HepG2 (cell line): ENCODE measurements around the gene AFF1. TPM values are rescaled to one million over a fixed set of nuclear protein-coding genes. Genes with fewer than 3 reads are reported as not detected.

Source experiments
- ATAC-seq: fragments of 200-7000 bp; cut with Tn5 transposase; 3 replicates; pipeline ENCODE4 v1.9.1; 2020; ENCODE audit warnings: mild to moderate bottlenecking, moderate library complexity
- BruUV-seq: library from RNA; stranded (reverse); fragments of 400-500 nt; replicated peaks from 2 replicates; lab custom pipeline; 2021; lab: Mats Ljungman, UMichigan
- CTCF ChIA-PET: fragments of 300-600 bp; formaldehyde crosslinking; extraction: SDS; loops from one replicate; lab custom pipeline; 2021; ENCODE audit warnings: low total read pairs, inconsistent platforms, low intra/inter-chr PET ratio; lab: Yijun Ruan, JAX
- POLR2A ChIA-PET: fragments of 350-600 bp; sonication (Branson Sonifier 250); formaldehyde crosslinking; loops from one replicate; lab custom pipeline; 2020; ENCODE audit warnings: antibody characterized with exemption, inconsistent platforms; lab: Yijun Ruan, JAX
- DNase-seq: peaks from one replicate; pipeline ENCODE4 v3.0.0-alpha.2; 2015; ENCODE audit warnings: low spot score
- FAIRE-seq: peaks from 3 replicates; lab custom pipeline; 2011; peaks lifted over from hg19 to GRCh38; lab: Jason Lieb, UNC
- H2AFZ ChIP-seq: one replicate; pipeline ENCODE4 v1.6.1; 2011; ENCODE audit warnings: low read length, inconsistent platforms
- H3K27ac ChIP-seq: fragments of 300-600 bp; 3 replicates; pipeline ENCODE4 v1.8.0; 2011; ENCODE audit warnings: mixed run types, mild to moderate bottlenecking, mixed read lengths, low read length, inconsistent platforms; ENCODE audit not compliant: insufficient read depth; ENCODE audit errors: extremely low read length
- H3K27me3 ChIP-seq, 2 experiments: fragments of 200-600 bp in 1 of 2; 2 replicates in 1 of 2; 3 replicates in 1 of 2; pipeline versions ENCODE4 v1.6.0 to v1.8.0; 2011; ENCODE audit warnings: low read length in 2 of 2, mild to moderate bottlenecking in 2 of 2, moderate library complexity in 2 of 2, inconsistent platforms in 1 of 2; ENCODE audit not compliant: insufficient read depth in 2 of 2, control insufficient read depth in 1 of 2
- H3K36me3 ChIP-seq, 2 experiments: fragments of 200-600 bp in 1 of 2; replicated peaks in 1 of 2; 2 replicates in 1 of 2; 3 replicates in 1 of 2; pipeline versions ENCODE4 v1.5.1 to v1.8.0; 2011; ENCODE audit warnings: low read length in 2 of 2, inconsistent platforms in 1 of 2; ENCODE audit not compliant: insufficient read depth in 2 of 2, control insufficient read depth in 1 of 2
- H3K4me1 ChIP-seq: 2 replicates; pipeline ENCODE4 v1.5.1; 2012; ENCODE audit warnings: low read length, inconsistent platforms; ENCODE audit not compliant: insufficient read depth
- H3K4me2 ChIP-seq: 2 replicates; pipeline ENCODE4 v1.6.0; 2011; ENCODE audit warnings: low read depth, low read length, inconsistent platforms
- H3K4me3 ChIP-seq, 3 experiments: fragments of 200-600 bp in 1 of 3; sonication (generic), shearing (Covaris generic) in 1 of 3; replicated peaks in 1 of 3; 2 replicates each; pipeline ENCODE4 v1.5.1; 2011 to 2016; ENCODE audit warnings: low read length in 3 of 3, inconsistent platforms in 2 of 3, low read depth in 2 of 3, mild to moderate bottlenecking in 2 of 3, control low read depth in 1 of 3, mixed read lengths in 1 of 3; ENCODE audit not compliant: insufficient read depth in 1 of 3
- H3K79me2 ChIP-seq: one replicate; pipeline ENCODE4 v1.6.1; 2011; ENCODE audit warnings: low read length, inconsistent platforms; ENCODE audit not compliant: insufficient read depth
- H3K9ac ChIP-seq: 2 replicates; pipeline ENCODE4 v1.6.0; 2011; ENCODE audit warnings: mild to moderate bottlenecking, low read depth, low read length, inconsistent platforms; ENCODE audit not compliant: insufficient read depth
- H3K9me3 ChIP-seq: 2 replicates; pipeline ENCODE4 v1.5.1; 2012; ENCODE audit warnings: mild to moderate bottlenecking, low read length
- H4K20me1 ChIP-seq: 2 replicates; pipeline ENCODE4 v1.6.0; 2011; ENCODE audit warnings: inconsistent platforms, mild to moderate bottlenecking, low read length, moderate library complexity; ENCODE audit not compliant: insufficient read depth
- DMAP1 ChIP-seq: IDR thresholded peaks from 2 replicates; pipeline ENCODE4 v1.6.1; 2016
- HES4 ChIP-seq: sonication (generic); formaldehyde crosslinking; IDR thresholded peaks from 2 replicates; pipeline ENCODE4 v1.9.0; 2021; ENCODE audit warnings: mild to moderate bottlenecking, missing genetic modification reagents, borderline replicate concordance
- HNF4A ChIP-seq: sonication (generic); formaldehyde crosslinking; IDR thresholded peaks from 2 replicates; pipeline ENCODE4 v1.4.0; 2020; ENCODE audit warnings: missing genetic modification reagents
- PAX8 ChIP-seq: sonication (generic); formaldehyde crosslinking; IDR thresholded peaks from 2 replicates; pipeline ENCODE4 v1.8.0; 2022; ENCODE audit warnings: mild to moderate bottlenecking, missing genetic modification reagents, borderline replicate concordance
- SMARCE1 ChIP-seq: fragments of 450-650 bp; IDR thresholded peaks from 2 replicates; pipeline ENCODE4 v1.6.1; 2017; ENCODE audit warnings: borderline replicate concordance
- TBL1XR1 ChIP-seq: fragments of 150-350 bp; IDR thresholded peaks from 2 replicates; pipeline ENCODE4 v1.6.1; 2014; ENCODE audit warnings: borderline replicate concordance, low read length; ENCODE audit not compliant: partially characterized antibody
- ZKSCAN5 ChIP-seq: sonication (generic); formaldehyde crosslinking; IDR thresholded peaks from 2 replicates; pipeline ENCODE4 v1.5.1; 2020; ENCODE audit warnings: mild to moderate bottlenecking, missing genetic modification reagents
- ZNF282 ChIP-seq: fragments of 450-650 bp; IDR thresholded peaks from 2 replicates; pipeline ENCODE4 v1.6.1; 2018; ENCODE audit not compliant: partially characterized antibody
- ZNF605 ChIP-seq: sonication (generic); formaldehyde crosslinking; IDR thresholded peaks from 2 replicates; pipeline ENCODE4 v1.8.0; 2022; ENCODE audit warnings: mild to moderate bottlenecking, missing genetic modification reagents
- ZNF615 ChIP-seq: sonication (generic); formaldehyde crosslinking; IDR thresholded peaks from 2 replicates; pipeline ENCODE4 v1.5.0; 2020; ENCODE audit warnings: mild to moderate bottlenecking, missing genetic modification reagents, borderline replicate concordance
- ZNF703 ChIP-seq: sonication (generic); formaldehyde crosslinking; IDR thresholded peaks from 2 replicates; pipeline ENCODE4 v1.5.1; 2020; ENCODE audit warnings: missing genetic modification reagents, mild to moderate bottlenecking, moderate library complexity, borderline replicate concordance
- ZNF780A ChIP-seq: sonication (generic); formaldehyde crosslinking; IDR thresholded peaks from 2 replicates; pipeline ENCODE4 v1.8.0; 2022; ENCODE audit warnings: mild to moderate bottlenecking, missing genetic modification reagents, moderate library complexity
- WGBS: methylation state at CpG from one replicate; pipeline ENCODE4 v1.1.6; 2017; ENCODE audit warnings: low lambda C conversion rate; 5-methylcytosine and 5-hydroxymethylcytosine counted together
- in situ Hi-C: cut with HindIII; loops from 2 replicates; pipeline ENCODE4 v1.10.0; 2017; ENCODE audit warnings: low pct_unique_long_range_greater_than_20kb; ENCODE audit not compliant: extremely low pct_ligation_motif_present
- intact Hi-C: fragments of 100-400 bp; cut with micrococcal nuclease; formaldehyde crosslinking; loops from one replicate; pipeline ENCODE4 v1.10.0; 2022; ENCODE audit not compliant: unreplicated experiment
- polyA plus RNA-seq, 8 experiments: library from polyadenylated mRNA; depleted of rRNA in 3 of 8; stranded (reverse) in 7 of 8; unstranded in 1 of 8; fragments of >200 nt; fragmentation: Illumina TruSeq in 4 of 8; extraction: Trizol in 4 of 8; gene quantifications; 2 replicates each; pipeline versions ENCODE4 v1.2.1 to v1.2.3, GENCODE V29; 2011 to 2016; ENCODE audit warnings: low read depth in 4 of 8, missing spikeins in 1 of 8, mixed read lengths in 1 of 8; ENCODE audit not compliant: insufficient read depth in 1 of 8
- total RNA-seq, 5 experiments: library from RNA; depleted of rRNA; stranded (reverse); fragments of >200 nt; fragmentation: Illumina TruSeq; extraction: Trizol; gene quantifications; 2 replicates each; pipeline ENCODE4 v1.2.3, GENCODE V29; 2016; ENCODE audit warnings: low read depth in 1 of 5
- TF ChIP-seq, protein P1 (sequence below): sonication (generic); formaldehyde crosslinking; IDR thresholded peaks from 2 replicates; pipeline ENCODE4 v1.8.0; 2022; ENCODE audit warnings: mild to moderate bottlenecking, missing genetic modification reagents, borderline replicate concordance
- TF ChIP-seq, protein P2 (sequence below): sonication (generic); formaldehyde crosslinking; IDR thresholded peaks from 2 replicates; pipeline ENCODE4 v1.8.0; 2022; ENCODE audit warnings: mild to moderate bottlenecking, missing genetic modification reagents; ENCODE audit not compliant: insufficient replicate concordance
- TF ChIP-seq, protein P3 (sequence below): sonication (generic); formaldehyde crosslinking; IDR thresholded peaks from 2 replicates; pipeline ENCODE4 v1.4.0; 2020; ENCODE audit warnings: missing genetic modification reagents, borderline replicate concordance

The AFF1 gene
- total and polyA plus RNA-seq, 2 of the 13 experiments (the other 11 are each of a cell fraction or from before 2014, with no cell fraction given) = 15.5 to 15.9 TPM

DNA sequence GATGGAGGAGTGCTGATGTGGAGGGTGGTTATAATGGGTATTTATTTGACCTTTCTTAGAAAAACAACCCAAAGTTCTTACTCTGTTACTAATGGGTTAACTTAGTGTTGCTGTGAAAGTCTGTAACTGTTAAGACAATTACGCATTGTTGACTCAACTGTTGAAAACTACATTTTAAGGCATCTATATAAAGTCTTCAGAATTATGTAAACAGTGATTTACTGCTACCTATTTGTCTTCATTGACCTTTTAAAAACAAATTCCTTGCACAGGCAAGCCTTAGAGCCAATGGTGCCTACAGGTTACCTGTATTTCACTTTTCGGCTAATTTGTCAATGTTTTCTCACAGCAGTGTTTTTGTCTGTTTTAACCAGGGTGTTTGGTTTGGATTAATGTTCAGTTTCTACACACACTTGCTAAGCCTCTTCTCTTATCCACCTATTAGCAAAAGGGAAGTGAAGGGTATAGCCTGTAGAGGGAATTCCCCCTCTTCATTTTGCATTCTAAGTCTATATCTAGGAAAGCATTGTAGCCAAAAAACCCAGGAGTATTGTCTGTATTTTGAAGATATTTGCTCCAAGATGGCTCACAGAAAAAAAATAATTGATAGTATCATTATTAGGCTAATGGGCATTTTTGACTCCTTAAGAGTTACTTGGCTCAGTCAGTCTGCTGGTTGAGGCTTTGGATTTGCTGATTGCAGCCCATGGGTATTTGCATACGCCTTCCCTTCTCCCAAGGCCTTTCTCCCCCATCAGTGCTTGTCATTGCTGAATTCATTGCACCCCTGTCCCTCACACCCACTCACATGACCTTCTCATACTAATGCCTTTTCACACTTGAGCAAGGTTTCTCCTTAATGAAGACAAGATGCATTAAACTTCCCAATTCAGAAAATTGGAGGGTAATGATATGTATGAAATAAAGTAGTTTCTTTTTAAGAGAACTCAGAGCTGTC is 30.5 kb downstream of the AFF1 start:
- Histone ChIP-seq H4K20me1 (no peaks in the 10 kb centered on the region), H2AFZ (no peak overlapping the region), H3K79me2 (peaks cover 53% of the 10 kb centered on the region), H3K4me2 (no peak overlapping the region), H3K36me3 (0 out of 5 replicates have a peak, but pooled peaks cover 0 to 3% of the 10 kb centered on the region in 2 experiments), H3K9me3 (no peaks in the 10 kb centered on the region), H3K9ac (no peak overlapping the region), H3K4me3 (no peak overlapping the region), H3K27me3 (no peaks in the 10 kb centered on the region), H3K4me1 (peaks cover 38% of the 10 kb centered on the region), H3K27ac (no peak overlapping the region)
- no TSS peak for BruUV-seq
- DNase-seq (no peak), FAIRE-seq (no peak), ATAC-seq (no peak)
- 94% methylated on average over 3 of the region's 3 CpGs for WGBS
- ChIA-PET CTCF (no interaction called here), POLR2A (no interaction called here)
- in situ Hi-C loops (no loop called here), intact Hi-C loops (no loop called here)
- TF ChIP-seq, protein P1, sequence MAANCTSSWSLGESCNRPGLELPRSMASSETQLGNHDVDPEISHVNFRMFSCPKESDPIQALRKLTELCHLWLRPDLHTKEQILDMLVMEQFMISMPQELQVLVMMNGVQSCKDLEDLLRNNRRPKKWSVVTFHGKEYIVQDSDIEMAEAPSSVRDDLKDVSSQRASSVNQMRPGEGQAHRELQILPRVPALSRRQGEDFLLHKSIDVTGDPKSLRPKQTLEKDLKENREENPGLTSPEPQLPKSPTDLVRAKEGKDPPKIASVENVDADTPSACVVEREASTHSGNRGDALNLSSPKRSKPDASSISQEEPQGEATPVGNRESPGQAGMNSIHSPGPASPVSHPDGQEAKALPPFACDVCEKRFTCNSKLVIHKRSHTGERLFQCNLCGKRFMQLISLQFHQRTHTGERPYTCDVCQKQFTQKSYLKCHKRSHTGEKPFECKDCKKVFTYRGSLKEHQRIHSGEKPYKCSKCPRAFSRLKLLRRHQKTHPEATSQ (CRISPR knock-in tag) = no peak
- TF ChIP-seq ZNF282 (no peak), PAX8 (CRISPR knock-in tag) (no peak), TBL1XR1 (no peak), ZKSCAN5 (CRISPR knock-in tag) (no peak), ZNF780A (no peak), HES4 (CRISPR knock-in tag) (no peak), ZNF615 (no peak), DMAP1 (CRISPR knock-in tag) (no peak), ZNF703 (CRISPR knock-in tag) (no peak), SMARCE1 (no peak), HNF4A (CRISPR knock-in tag) (no peak), ZNF605 (CRISPR knock-in tag) (no peak)
- TF ChIP-seq, protein P2, sequence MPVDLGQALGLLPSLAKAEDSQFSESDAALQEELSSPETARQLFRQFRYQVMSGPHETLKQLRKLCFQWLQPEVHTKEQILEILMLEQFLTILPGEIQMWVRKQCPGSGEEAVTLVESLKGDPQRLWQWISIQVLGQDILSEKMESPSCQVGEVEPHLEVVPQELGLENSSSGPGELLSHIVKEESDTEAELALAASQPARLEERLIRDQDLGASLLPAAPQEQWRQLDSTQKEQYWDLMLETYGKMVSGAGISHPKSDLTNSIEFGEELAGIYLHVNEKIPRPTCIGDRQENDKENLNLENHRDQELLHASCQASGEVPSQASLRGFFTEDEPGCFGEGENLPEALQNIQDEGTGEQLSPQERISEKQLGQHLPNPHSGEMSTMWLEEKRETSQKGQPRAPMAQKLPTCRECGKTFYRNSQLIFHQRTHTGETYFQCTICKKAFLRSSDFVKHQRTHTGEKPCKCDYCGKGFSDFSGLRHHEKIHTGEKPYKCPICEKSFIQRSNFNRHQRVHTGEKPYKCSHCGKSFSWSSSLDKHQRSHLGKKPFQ = no peak
- TF ChIP-seq, protein P3, sequence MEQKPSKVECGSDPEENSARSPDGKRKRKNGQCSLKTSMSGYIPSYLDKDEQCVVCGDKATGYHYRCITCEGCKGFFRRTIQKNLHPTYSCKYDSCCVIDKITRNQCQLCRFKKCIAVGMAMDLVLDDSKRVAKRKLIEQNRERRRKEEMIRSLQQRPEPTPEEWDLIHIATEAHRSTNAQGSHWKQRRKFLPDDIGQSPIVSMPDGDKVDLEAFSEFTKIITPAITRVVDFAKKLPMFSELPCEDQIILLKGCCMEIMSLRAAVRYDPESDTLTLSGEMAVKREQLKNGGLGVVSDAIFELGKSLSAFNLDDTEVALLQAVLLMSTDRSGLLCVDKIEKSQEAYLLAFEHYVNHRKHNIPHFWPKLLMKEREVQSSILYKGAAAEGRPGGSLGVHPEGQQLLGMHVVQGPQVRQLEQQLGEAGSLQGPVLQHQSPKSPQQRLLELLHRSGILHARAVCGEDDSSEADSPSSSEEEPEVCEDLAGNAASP (CRISPR knock-in tag) = no peak
